Central memory CD4-positive, alpha-beta T cell (primary cell): ENCODE results near the gene LTB.
"Not testable (repeated sequence)": the region's sequence is repeated elsewhere in the genome, so short reads cannot be mapped to it uniquely, and the experiment has no call there.

Experiments used
- DNase-seq: peaks from one replicate; pipeline ENCODE4 v3.0.0; 2022

LTB gene

GRCh38 chr6:31607317-31607716 is 25.1 kb upstream of the LTB start:
- DNase-seq: no peak

- DNase-seq: peak; percentile 70
These were observed 14.8 kb upstream of the LTB start for GRCh38 chr6:31597006-31597405.

GRCh38 chr6:31592396-31592771 is 10.2 kb upstream of the LTB start:
- DNase-seq: no peak

- DNase-seq: not testable (repeated sequence)
These were observed 8.5 kb upstream of the LTB start for GRCh38 chr6:31590691-31591090.

- no peak for DNase-seq
These were observed 6.8 kb upstream of the LTB start for GRCh38 chr6:31588871-31589650.

- DNase-seq: no peak
These were observed 5.9 kb upstream of the LTB start for GRCh38 chr6:31587791-31588777.

GRCh38 chr6:31586599-31587281 is 4.5 kb upstream of the LTB start:
- peak; percentile 53 for DNase-seq

GRCh38 chr6:31586008-31586407 is 3.8 kb upstream of the LTB start, which contains the start of gene LST1:
TSS of gene LST1 (plus strand) at chr6:31586277. CDS start at chr6:31587300, 1,023 bp downstream.
- no peak for DNase-seq

GRCh38 chr6:31585491-31585890 is 3.3 kb upstream of the LTB start:
- peak; percentile 57 for DNase-seq

- no peak for DNase-seq
These were observed 592 bp downstream of the LTB start for GRCh38 chr6:31581434-31582229.

- peak; percentile 81 for DNase-seq
These were observed 1.3 kb downstream of the LTB start for GRCh38 chr6:31580807-31581433.

- DNase-seq: no peak
These were observed 1.8 kb downstream of the LTB start for GRCh38 chr6:31580438-31580740.

GRCh38 chr6:31579546-31580437 is 2.4 kb downstream of the LTB start:
- no peak for DNase-seq

GRCh38 chr6:31579119-31579505 is 3.1 kb downstream of the LTB start:
- no peak for DNase-seq

- DNase-seq: no peak
These were observed 3.8 kb downstream of the LTB start for GRCh38 chr6:31578184-31579118.

- no peak for DNase-seq
These were observed 4.7 kb downstream of the LTB start for GRCh38 chr6:31577579-31577966.

GRCh38 chr6:31576897-31577578 is 5.2 kb downstream of the LTB start:
- DNase-seq: peak; percentile 49

GRCh38 chr6:31575952-31576685 is 6.1 kb downstream of the LTB start:
- DNase-seq: no peak
